Body of pancreas (tissue), 4 donors: ENCODE measurements around the gene KTN1. TPM values are rescaled to one million over a fixed set of nuclear protein-coding genes. Genes with fewer than 3 reads are reported as not detected.

ENCODE experiments used
- ATAC-seq: fragments of 150-250 bp; one replicate; pipeline ENCODE4 v1.9.1; 2016
- DNase-seq, 4 donors: peaks; one replicate each; pipeline ENCODE4 v3.0.0-alpha.2; 2019
- H3K27ac ChIP-seq, 4 donors: fragments of 200-600 bp; sonication (generic); 1 replicate in 3 of 4; 2 replicates in 1 of 4; pipeline versions ENCODE4 v1.5.1 to v1.6.1; 2016 to 2019; ENCODE audit warnings: mild to moderate bottlenecking in 1 of 4, mixed read lengths in 1 of 4, moderate library complexity in 1 of 4
- H3K27me3 ChIP-seq, 2 donors: fragments of 200-600 bp; sonication (generic); one replicate each; pipeline ENCODE4 v1.6.0; 2016; ENCODE audit warnings: mild to moderate bottlenecking in 1 of 2
- H3K36me3 ChIP-seq, 2 donors: fragments of 200-600 bp; sonication (generic); replicated peaks in 1 of 2; 2 replicates each; pipeline ENCODE4 v1.5.1; 2016; ENCODE audit warnings: low read depth in 2 of 2; ENCODE audit not compliant: insufficient read depth in 1 of 2
- H3K4me1 ChIP-seq: fragments of 200-600 bp; sonication (generic); one replicate; pipeline ENCODE4 v1.6.0; 2016
- H3K4me3 ChIP-seq, 2 donors: fragments of 200-600 bp; sonication (generic); 1 replicate in 1 of 2; 2 replicates in 1 of 2; pipeline ENCODE4 v1.5.1; 2016 to 2019
- H3K9me3 ChIP-seq, 3 donors: fragments of 200-600 bp; sonication (generic); 1 replicate in 2 of 3; 2 replicates in 1 of 3; pipeline ENCODE4 v1.5.1; 2016
- CTCF ChIP-seq, 7 experiments: fragments of 450-650 bp in 4 of 7; fragments of 200-600 bp in 3 of 7; sonication (generic) in 3 of 7; IDR thresholded peaks; one replicate each; pipeline ENCODE4 v1.5.1; 2016 to 2019; ENCODE audit warnings: antibody characterized with exemption in 7 of 7
- POLR2A ChIP-seq, 3 donors: fragments of 450-650 bp; IDR thresholded peaks; one replicate each; pipeline ENCODE4 v1.6.1; 2016; ENCODE audit warnings: antibody characterized with exemption in 3 of 3, mild to moderate bottlenecking in 2 of 3
- WGBS, 2 donors: methylation state at CpG; one replicate each; pipeline ENCODE4 v1.1.5; 2017; 5-methylcytosine and 5-hydroxymethylcytosine counted together
- intact Hi-C: fragments of 100-400 bp; cut with DNase I; formaldehyde crosslinking; loops from one replicate; pipeline ENCODE4 v1.15.1; 2023
- total RNA-seq, 2 donors: library from RNA; depleted of rRNA; stranded (reverse); fragments of >200 nt; gene quantifications; one replicate each; pipeline ENCODE4 v1.1.0, GENCODE V29; 2016

Gene KTN1
- total RNA-seq, 2 donors from 2014 or later, result 57.0 to 91.8 TPM

- 88 to 91% methylated on average over 5 of the region's 5 CpGs for WGBS, 2 donors
- Histone ChIP-seq H3K9me3 (no peaks in the 10 kb centered on the region), H3K27ac (no peak overlapping the region), H3K27me3 (no peaks in the 10 kb centered on the region), H3K4me1 (no peaks in the 10 kb centered on the region), H3K4me3 (no peak overlapping the region), H3K36me3 (no peaks in the 10 kb centered on the region)
- DNase-seq (no peak), ATAC-seq (no peak)
- intact Hi-C loops, result no loop called here
- TF ChIP-seq CTCF (IDR thresholded peaks at IDR 0.05) (no peak), POLR2A (IDR thresholded peaks at IDR 0.05) (no peak)
These were observed 38.9 kb upstream of the KTN1 start for GRCh38 chr14:55540847-55541773.

- no peak overlapping the region for H3K27ac ChIP-seq
- H3K36me3 ChIP-seq, result no peaks in the 10 kb centered on the region
- H3K4me1 ChIP-seq, result no peaks in the 10 kb centered on the region
- no peak overlapping the region for H3K4me3 ChIP-seq
- TF ChIP-seq POLR2A (IDR thresholded peaks at IDR 0.05), result no peak
- no peak for TF ChIP-seq CTCF (IDR thresholded peaks at IDR 0.05)
- no peak for ATAC-seq
- no peaks in the 10 kb centered on the region for H3K9me3 ChIP-seq
- no peak for DNase-seq
- 23 to 26% methylated on average over 1 of the region's 1 CpG for WGBS, 2 donors
- intact Hi-C loops, result no loop called here
- no peaks in the 10 kb centered on the region for H3K27me3 ChIP-seq
These were observed 34.2 kb upstream of the KTN1 start for GRCh38 chr14:55545779-55546178.

- H3K27ac ChIP-seq, result no peak overlapping the region
- no peak for TF ChIP-seq POLR2A (IDR thresholded peaks at IDR 0.05)
- no peak for TF ChIP-seq CTCF (IDR thresholded peaks at IDR 0.05)
- H3K4me3 ChIP-seq, result no peak overlapping the region
- H3K9me3 ChIP-seq, result no peaks in the 10 kb centered on the region
- H3K27me3 ChIP-seq, result no peaks in the 10 kb centered on the region
- intact Hi-C loops, result no loop called here
- DNase-seq (no peak), ATAC-seq (no peak)
- WGBS, 2 donors, result 90 to 93% methylated on average over 3 of the region's 3 CpGs
- no peaks in the 10 kb centered on the region for H3K36me3 ChIP-seq
- no peaks in the 10 kb centered on the region for H3K4me1 ChIP-seq
These were observed 33.7 kb upstream of the KTN1 start for GRCh38 chr14:55546212-55546874.

- no peak overlapping the region for H3K4me3 ChIP-seq
- DNase-seq (no peak), ATAC-seq (no peak)
- no peaks in the 10 kb centered on the region for H3K4me1 ChIP-seq
- TF ChIP-seq CTCF (IDR thresholded peaks at IDR 0.05) (no peak), POLR2A (IDR thresholded peaks at IDR 0.05) (no peak)
- 77 to 92% methylated on average over 3 of the region's 3 CpGs for WGBS, 2 donors
- intact Hi-C loops, result no loop called here
- H3K27me3 ChIP-seq, result no peaks in the 10 kb centered on the region
- no peaks in the 10 kb centered on the region for H3K9me3 ChIP-seq
- no peak overlapping the region for H3K27ac ChIP-seq
- no peaks in the 10 kb centered on the region for H3K36me3 ChIP-seq
These were observed 32.2 kb upstream of the KTN1 start for GRCh38 chr14:55547650-55548315.
